Gastroesophageal sphincter (tissue), 3 donors: ENCODE data around the gene SNRNP48.

Source experiments
- EP300 ChIP-seq: sonication (generic); formaldehyde crosslinking; IDR thresholded peaks from one replicate; pipeline ENCODE4 v1.6.1; 2017; ENCODE audit warnings: antibody characterized with exemption, mild to moderate bottlenecking
- POLR2AphosphoS5 ChIP-seq: sonication (generic); formaldehyde crosslinking; IDR thresholded peaks from one replicate; pipeline ENCODE4 v1.6.1; 2017; ENCODE audit warnings: antibody characterized with exemption
- TF ChIP-seq, protein P1 (sequence below), 4 experiments: fragments of 200-600 bp in 2 of 4; fragments of 450-650 bp in 2 of 4; sonication (generic) in 1 of 4; IDR thresholded peaks; one replicate each; pipeline ENCODE4 v1.5.1; 2017 to 2019; ENCODE audit warnings: antibody characterized with exemption in 4 of 4, mild to moderate bottlenecking in 2 of 4, moderate library complexity in 2 of 4

DNA sequence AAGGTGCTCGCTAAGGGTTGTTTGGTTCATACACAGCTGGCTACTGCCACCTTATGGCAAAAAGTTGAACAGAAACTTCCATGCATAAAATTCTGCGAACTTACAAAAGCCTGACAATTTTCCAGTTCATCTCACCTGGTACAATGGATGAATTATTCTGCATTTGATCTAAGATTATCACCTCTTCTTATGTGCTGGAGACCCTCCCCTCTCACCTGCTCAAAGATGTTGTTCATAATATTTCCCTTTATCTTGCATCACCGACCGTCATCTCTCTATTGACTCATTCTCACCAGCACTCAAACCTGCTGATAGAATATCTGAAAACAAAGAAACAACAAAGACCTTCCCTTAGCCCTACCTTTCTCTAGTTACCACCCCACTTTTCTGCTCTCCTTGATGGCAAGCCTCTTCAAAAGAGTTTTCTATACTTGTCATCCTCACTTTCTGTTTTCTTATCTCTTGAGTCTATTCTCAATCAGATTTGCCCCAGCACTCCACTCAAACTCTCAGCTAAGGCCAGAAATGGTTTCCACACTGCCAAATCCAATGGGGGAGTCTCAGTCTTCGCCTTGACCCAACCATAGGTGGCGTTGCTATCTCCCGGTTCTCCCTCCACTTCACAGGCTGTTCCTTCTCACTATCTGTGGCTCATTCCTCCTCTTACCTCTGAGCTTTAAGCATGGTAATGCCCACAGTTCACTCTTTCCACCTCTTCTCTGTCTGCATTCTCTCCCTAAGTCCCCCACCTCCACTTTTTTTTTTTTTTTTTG is 25.8 kb downstream of the SNRNP48 start:
- TF ChIP-seq POLR2AphosphoS5 (no peak), EP300 (no peak)
- TF ChIP-seq, protein P1, sequence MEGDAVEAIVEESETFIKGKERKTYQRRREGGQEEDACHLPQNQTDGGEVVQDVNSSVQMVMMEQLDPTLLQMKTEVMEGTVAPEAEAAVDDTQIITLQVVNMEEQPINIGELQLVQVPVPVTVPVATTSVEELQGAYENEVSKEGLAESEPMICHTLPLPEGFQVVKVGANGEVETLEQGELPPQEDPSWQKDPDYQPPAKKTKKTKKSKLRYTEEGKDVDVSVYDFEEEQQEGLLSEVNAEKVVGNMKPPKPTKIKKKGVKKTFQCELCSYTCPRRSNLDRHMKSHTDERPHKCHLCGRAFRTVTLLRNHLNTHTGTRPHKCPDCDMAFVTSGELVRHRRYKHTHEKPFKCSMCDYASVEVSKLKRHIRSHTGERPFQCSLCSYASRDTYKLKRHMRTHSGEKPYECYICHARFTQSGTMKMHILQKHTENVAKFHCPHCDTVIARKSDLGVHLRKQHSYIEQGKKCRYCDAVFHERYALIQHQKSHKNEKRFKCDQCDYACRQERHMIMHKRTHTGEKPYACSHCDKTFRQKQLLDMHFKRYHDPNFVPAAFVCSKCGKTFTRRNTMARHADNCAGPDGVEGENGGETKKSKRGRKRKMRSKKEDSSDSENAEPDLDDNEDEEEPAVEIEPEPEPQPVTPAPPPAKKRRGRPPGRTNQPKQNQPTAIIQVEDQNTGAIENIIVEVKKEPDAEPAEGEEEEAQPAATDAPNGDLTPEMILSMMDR (IDR thresholded peaks at IDR 0.05): peak in 3 of 4 experiments; percentile 70 to 75 (median 70)
